ENCODE measurements around the gene MRGPRE.

DNA sequence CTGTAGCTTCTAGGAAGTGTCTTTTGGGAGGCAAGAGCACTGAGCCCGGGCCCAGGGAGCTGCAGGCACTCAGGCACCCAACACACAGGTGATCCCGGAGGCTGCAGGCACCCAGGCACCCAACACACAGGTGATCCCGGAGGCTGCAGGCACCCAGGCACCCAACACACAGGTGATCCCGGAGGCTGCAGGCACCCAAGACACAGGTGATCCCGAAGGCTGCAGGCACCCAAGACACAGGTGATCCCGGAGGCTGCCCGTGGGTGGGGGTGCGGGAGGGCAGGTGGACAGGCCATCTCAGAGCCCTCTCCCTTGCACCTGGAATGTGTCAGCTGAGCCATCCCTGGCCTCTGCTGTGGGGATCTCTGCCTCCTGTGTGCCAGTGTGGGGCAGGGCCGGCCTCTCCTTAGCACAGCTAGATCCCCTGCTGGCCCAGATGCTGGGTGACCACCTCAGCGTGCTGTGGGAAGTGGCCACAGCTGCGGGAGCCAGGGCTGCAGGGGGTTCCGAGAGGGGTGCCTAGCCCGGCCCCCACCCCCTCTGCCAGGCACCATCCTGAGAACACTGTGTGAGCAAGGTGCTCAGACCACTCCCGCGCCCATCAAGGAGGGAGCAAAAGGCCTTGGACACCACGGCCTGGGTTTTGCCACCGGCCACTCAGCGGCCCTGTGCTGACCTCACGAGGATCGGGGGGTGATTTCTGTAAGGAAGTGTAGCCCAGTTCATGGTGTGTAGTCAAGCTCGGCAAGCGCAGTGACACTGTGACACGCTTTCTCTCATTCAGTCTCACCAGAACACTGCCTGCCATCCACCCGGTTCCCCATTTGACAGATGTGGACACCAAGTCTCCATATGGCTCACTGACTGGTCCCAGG lies 27.8 kb downstream of the MRGPRE start:
- TF ChIP-seq EZH2phosphoT487 (IDR thresholded peaks at IDR 0.05; ENCODE audit: low read length) (no peak), EZH2 (optimal IDR thresholded peaks at IDR 0.05; ENCODE audit: low read depth, low read length) (no peak)
- TF ChIP-seq, protein P1, sequence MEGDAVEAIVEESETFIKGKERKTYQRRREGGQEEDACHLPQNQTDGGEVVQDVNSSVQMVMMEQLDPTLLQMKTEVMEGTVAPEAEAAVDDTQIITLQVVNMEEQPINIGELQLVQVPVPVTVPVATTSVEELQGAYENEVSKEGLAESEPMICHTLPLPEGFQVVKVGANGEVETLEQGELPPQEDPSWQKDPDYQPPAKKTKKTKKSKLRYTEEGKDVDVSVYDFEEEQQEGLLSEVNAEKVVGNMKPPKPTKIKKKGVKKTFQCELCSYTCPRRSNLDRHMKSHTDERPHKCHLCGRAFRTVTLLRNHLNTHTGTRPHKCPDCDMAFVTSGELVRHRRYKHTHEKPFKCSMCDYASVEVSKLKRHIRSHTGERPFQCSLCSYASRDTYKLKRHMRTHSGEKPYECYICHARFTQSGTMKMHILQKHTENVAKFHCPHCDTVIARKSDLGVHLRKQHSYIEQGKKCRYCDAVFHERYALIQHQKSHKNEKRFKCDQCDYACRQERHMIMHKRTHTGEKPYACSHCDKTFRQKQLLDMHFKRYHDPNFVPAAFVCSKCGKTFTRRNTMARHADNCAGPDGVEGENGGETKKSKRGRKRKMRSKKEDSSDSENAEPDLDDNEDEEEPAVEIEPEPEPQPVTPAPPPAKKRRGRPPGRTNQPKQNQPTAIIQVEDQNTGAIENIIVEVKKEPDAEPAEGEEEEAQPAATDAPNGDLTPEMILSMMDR (IDR thresholded peaks at IDR 0.05; ENCODE audit: low read length): no peak
